COLO668 (cell line): ENCODE measurements around the gene TAS1R2.
A peak's percentile ranks its signal among the peaks of the same experiment; 100 is the strongest.

Experiments used
- DNase-seq: peaks from one replicate; lab custom pipeline; 2025; ENCODE audit not compliant: unreplicated experiment; lab: John Stamatoyannopoulos, UW

The TAS1R2 gene

DNA sequence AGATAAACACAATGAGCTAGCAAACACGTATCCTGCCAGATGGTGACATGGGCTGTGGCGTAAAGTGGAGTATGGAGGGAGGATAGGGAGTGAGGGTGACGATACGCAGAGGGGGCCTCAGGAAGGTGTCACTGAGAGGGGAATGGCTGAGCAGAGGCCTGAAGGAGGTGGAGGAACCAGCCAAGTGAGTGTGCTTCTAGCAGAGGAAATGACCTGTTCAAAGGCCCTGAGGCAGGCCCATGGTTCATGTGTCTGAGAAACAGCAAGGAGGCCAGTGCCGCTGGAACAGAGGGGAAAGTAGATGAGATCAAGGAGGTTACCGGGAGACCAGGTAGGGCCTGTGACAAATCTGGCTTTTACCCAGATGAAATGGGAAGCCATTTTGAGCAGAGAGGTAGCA lies 36.0 kb downstream of the TAS1R2 start:
- no peak for DNase-seq

- peak; percentile 81 for DNase-seq
Measured at GRCh38 chr1:18820791-18821641, 38.4 kb downstream of the TAS1R2 start.

- DNase-seq: no peak
Measured at GRCh38 chr1:18819986-18820790, 39.3 kb downstream of the TAS1R2 start.

DNA sequence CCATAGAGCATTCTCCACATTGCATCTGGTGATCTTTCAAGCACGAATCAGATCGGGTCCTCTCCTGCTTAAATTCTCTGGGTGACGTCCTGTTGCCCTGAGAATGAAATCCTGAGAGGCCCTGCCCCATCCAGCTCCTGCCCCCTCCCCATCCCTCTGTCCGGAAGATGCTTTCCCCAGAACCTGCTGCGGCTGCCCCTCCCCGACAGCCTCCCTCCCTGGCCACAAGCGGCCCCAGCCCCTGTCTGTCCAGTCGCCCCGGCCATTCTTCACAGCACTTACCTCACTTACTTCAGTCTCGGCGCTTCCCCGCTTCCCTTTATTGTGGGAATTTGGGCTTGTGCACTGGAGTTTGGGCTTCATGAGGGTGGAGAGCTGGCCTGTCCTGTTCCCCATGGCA lies 40.3 kb downstream of the TAS1R2 start:
- no peak for DNase-seq

- no peak for DNase-seq
Measured at GRCh38 chr1:18817795-18818435, 41.5 kb downstream of the TAS1R2 start.

DNA sequence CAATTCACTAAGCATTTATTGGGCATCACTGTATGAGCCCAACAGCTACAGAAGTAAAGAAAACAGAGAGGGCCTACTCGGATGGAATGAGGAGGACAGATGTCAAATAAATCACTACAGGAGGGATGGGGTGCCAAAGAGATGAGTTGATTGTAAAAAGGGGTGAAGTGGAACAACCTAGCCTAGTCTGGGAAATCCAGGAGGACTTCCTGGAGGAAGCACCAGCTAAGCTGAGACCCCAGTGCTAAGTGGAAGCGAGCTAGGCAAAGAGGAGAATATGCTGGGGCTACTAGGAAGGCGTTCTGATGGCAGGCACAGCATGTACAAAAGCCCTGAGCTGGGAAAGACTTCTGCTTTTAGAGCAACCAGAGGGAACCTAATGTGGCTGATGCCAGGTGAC lies 42.1 kb downstream of the TAS1R2 start:
- no peak for DNase-seq

DNA sequence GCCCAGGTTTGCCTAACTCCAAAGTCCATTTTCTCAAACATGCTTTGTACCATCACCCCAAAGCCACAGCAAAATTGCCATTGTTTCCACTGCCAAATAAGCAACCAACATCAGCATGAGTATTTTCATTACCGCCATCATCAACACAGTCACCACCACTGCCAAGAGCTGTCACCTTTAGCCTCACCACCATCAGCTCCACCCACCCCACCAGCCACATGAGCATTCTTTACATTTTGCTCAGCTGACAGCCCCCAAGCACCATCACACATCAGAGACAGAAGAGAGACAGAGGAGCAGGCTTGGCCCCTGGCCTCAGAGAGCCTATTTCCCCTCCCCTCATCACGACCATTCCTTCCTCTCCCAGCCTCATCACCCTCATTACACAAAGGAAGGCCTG lies 42.7 kb downstream of the TAS1R2 start:
- DNase-seq: no peak

- no peak for DNase-seq
Measured at GRCh38 chr1:18814874-18815531, 44.5 kb downstream of the TAS1R2 start.

DNA sequence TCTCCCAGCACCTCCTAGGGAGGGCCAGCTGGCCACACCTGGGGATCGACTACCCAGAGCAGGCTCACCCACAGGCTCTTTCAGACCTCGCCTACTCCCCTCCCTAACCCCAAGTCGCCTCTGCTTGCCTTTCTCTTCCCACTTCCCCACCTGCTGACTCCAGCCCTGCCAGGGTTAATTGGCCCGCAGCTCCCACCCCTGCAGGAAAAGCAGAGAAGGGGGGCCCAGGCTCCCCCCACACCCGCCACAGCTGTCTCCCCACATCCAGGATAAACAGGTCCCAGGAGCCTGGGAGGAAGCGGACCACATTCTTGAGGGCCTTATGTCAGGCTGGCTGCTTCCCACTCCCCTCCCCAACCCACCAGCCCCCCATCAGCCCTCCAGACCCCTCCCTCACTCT lies 45.0 kb downstream of the TAS1R2 start:
- DNase-seq: no peak

DNA sequence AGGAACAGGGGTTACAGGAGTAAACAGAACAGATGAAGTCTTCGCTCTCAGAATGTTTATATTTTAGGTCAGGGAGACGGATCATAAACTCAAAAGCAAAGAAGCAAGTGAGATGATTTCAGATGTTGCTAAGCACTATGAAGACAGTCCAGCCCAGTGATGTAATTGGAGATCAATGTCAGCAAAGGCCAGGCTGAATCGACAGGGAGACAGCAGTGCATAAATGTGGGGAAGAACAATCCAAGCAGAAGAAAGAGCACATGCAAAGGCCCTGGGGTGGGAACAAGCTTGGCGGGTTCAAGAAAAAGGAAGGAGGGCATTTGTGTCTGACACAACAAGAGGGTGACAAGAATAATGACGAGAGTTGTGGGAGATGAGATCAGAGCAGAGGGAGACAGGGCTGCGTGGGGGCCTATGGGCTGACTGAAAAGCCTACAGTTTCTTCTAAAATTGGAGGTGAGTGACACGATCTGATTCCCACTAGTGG lies 47.0 kb downstream of the TAS1R2 start:
- DNase-seq: no peak

- no peak for DNase-seq
Measured at GRCh38 chr1:18811733-18812452, 47.6 kb downstream of the TAS1R2 start.

DNA sequence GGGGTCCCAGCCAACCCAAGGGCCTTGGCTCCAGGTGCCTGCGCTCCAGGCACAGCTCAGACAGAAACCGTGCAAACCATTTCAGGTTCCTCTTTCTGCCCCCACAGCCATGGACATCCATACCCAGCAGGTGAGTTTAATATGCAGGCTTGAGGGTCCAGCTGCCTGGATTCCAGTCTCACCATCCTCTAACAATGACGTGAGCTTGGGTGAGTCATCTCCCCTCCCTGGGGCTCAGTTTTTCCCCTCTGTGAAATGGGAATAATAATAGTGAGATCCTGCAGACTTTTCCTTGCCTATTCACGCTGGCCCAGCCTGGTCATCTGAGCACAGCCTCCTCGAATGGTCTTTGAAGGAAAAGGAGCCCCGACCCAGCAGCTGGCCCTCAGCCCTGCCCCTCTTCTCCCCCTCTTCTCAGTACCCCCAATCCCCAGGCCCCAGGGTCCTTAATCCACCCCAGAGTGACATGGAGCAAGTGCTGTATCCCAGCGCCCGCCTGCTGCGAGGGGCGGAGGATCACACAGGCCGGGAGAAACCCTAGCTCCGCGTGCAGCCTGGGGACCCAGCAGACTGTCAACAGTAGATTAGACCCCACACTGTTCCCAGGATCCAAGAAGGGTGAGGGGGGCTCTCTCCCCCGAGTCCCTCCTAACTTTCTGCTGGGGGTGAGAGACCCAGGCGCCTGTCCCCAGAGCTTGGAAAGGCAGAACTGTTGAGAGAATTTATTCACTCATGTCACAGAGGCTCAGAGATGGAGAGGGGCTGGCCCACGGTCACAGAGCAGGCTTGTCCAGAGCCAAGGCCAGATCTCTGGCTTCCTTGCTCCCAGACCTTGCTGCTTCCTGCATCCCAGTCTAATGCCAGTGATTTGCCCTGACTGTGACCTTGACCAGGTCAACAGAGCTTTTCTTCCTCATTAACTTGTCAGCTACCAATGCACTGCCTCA lies 49.2 kb downstream of the TAS1R2 start:
- DNase-seq: no peak

DNA sequence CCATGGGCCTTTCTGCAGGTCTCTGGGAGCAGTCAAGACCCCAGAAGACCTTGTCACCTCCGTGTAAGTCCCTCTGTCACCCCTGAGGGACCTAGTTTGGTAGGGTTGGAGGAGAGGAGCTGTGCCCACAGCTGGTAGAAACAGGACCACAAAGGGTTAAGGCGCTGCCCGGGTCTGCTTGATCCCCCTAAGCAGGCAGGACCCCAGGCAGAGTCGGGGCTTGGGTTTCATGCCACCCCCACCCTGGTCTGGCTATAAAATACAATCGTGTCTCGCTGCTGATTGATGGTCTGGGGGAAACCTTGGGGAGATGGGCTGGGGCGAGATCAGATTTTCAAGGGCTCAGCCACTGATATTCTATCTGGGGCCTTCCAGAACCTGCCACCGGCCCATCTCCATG lies 50.9 kb downstream of the TAS1R2 start:
- DNase-seq: no peak

DNA sequence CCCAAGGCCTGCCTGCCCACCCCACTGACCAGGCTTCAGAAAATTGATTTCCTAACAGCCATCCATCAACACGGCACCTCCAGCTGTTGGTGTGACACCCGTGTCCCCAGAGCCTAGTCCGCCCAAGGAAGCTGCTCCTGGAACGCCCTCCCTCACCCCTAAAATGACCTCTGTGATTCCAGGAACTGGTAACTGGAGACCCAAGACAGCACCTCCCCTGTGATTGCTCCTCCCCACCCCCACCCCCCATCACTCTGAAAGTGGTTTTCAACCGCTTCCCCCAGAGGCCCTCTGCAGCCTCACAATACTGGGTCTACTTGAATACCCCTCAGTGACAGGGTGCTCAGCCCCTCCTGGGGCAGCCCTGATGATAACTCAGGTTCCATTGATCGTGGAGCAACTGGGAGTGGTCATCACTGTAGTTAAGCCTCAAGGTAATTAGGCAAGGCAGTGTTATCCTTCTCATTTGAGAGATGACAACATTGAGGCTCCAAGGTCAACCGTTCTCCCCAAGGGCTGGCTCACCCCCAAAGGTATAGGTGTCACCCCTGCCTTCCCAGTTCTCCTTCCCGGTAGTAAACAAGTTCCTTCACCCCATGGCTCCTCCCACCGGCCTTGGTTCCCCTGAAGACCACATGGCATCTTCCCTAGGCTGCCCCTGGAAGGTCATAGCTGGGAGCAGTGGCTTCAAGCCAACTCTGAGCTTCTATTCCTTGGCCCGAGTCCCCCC lies 52.0 kb downstream of the TAS1R2 start:
- DNase-seq: no peak

DNA sequence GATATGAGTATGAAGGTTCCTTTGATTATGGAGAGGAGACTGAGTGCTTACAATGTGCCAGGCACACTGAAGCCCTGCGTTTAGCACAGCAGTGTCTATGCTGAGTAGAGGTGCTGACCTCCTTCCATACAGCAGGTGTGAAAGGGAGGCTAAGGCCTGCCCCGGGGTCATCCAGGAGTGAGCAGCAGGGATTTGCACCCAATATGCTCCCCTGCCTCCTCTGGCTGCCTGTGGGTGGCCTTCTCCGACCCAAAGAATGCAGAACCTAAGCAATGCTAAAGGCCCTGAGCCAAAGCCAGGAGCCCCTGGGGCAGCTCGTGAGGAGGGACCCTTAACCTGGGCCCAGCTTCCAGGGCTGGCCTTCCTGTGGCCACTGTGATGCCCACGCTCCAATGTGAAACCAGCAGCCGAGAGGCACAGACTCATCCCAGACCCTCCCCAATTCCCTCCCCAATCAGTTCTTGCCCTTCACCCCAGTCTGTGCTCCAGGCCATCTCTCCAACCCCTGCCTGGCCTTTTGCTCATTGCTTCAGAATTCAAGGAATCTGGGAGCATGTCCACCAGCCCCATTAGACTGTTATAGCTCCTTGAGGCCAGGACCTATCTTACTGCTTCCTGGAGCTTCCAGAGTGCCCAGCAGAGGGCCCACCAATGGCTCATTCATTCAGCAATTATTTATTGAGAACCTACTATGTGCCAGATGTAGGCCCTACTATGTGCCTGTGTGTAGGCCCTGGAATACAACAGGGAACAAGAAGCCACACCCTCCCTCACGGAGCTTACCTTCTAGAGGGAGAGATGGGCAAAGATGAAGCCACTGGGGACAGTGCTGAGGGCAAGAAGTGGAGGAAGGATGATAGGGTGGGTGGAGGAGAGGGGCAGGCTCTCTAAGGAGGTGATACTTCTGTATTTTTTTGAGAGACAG lies 53.3 kb downstream of the TAS1R2 start:
- DNase-seq: no peak

GRCh38 chr1:18805150-18805879 lies 54.1 kb downstream of the TAS1R2 start:
- no peak for DNase-seq

DNA sequence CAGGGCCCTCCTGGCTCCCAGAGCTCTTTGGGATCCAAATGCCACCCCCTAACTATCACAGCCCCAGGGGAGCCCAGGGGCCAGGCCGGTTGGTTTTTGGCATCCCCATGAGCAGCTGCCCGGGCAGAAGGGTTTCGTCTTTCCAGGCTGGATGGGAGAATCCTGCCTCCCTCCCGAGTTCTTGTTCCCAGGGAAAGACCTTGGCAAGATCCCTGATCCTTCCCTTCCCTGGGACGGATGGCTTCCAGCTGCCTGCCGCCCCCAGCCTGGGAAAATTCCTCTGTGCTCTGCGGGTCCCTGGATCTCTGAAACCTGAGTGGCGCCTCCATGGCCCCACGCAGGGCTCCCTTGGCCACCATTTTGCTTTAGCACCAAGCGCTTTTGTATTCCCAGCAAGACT lies 55.6 kb downstream of the TAS1R2 start:
- no peak for DNase-seq
